ENCODE data around the gene MRPL19.
A peak's percentile ranks its signal among the peaks of the same experiment; 100 is the strongest.
"Not testable (repeated sequence)": the region's sequence is repeated elsewhere in the genome, so short reads cannot be mapped to it uniquely, and the experiment has no call there.

MRPL19 gene

GRCh38 chr2:75656563-75656962 is 10.0 kb downstream of the MRPL19 start:
- FAIRE-seq = no peak
- no peak for DNase-seq (ENCODE audit: insufficient read length, low spot score)

GRCh38 chr2:75657798-75658197 is 11.2 kb downstream of the MRPL19 start:
- DNase-seq (ENCODE audit: insufficient read length, low spot score) = no peak
- FAIRE-seq = no peak

- no peak for DNase-seq (ENCODE audit: insufficient read length, low spot score)
- no peak for FAIRE-seq
These were observed 20.3 kb downstream of the MRPL19 start for GRCh38 chr2:75666911-75667310.

GRCh38 chr2:75667884-75668283 is 21.3 kb downstream of the MRPL19 start:
- FAIRE-seq (no peak), DNase-seq (ENCODE audit: insufficient read length, low spot score) (no peak)

GRCh38 chr2:75675423-75675822 is 28.8 kb downstream of the MRPL19 start:
- DNase-seq (ENCODE audit: insufficient read length, low spot score); FAIRE-seq: not testable (repeated sequence)

- DNase-seq (ENCODE audit: insufficient read length, low spot score) (no peak), FAIRE-seq (no peak)
These were observed 29.3 kb downstream of the MRPL19 start for GRCh38 chr2:75675908-75676307.

GRCh38 chr2:75676464-75676863 is 29.9 kb downstream of the MRPL19 start:
- no peak for FAIRE-seq
- DNase-seq (ENCODE audit: insufficient read length, low spot score) = no peak

- no peak for FAIRE-seq
- no peak for DNase-seq (ENCODE audit: insufficient read length, low spot score)
These were observed 33.0 kb downstream of the MRPL19 start for GRCh38 chr2:75679556-75679955.

- no peak for FAIRE-seq
These were observed 33.8 kb downstream of the MRPL19 start for GRCh38 chr2:75680402-75680801.

GRCh38 chr2:75683430-75683829 is 36.8 kb downstream of the MRPL19 start:
- not testable (repeated sequence) for FAIRE-seq; DNase-seq (ENCODE audit: insufficient read length, low spot score)

More at GRCh38 chr2:75680402-75680801, 33.8 kb downstream of the MRPL19 start:
- no peak for DNase-seq (ENCODE audit: insufficient read length, low spot score)

GRCh38 chr2:75688196-75688595 is 41.6 kb downstream of the MRPL19 start:
- no peak for DNase-seq (ENCODE audit: insufficient read length, low spot score)
- no peak for FAIRE-seq

GRCh38 chr2:75698918-75699317 is 52.3 kb downstream of the MRPL19 start:
- FAIRE-seq = no peak

GRCh38 chr2:75702593-75702992 is 56.0 kb downstream of the MRPL19 start:
- DNase-seq (ENCODE audit: insufficient read length, low spot score) = no peak
- no peak for FAIRE-seq

More at GRCh38 chr2:75698918-75699317, 52.3 kb downstream of the MRPL19 start:
- DNase-seq (ENCODE audit: insufficient read length, low spot score) = no peak

- FAIRE-seq (no peak), DNase-seq (ENCODE audit: insufficient read length, low spot score) (no peak)
These were observed 57.2 kb downstream of the MRPL19 start for GRCh38 chr2:75703589-75704287.

- FAIRE-seq (no peak), DNase-seq (ENCODE audit: insufficient read length, low spot score) (no peak)
These were observed 59.3 kb downstream of the MRPL19 start for GRCh38 chr2:75705921-75706320.

GRCh38 chr2:75707901-75708300 is 61.3 kb downstream of the MRPL19 start:
- no peak for FAIRE-seq
- DNase-seq (ENCODE audit: insufficient read length, low spot score) = no peak

GRCh38 chr2:75709297-75709696 is 62.7 kb downstream of the MRPL19 start:
- peak; percentile 73 for FAIRE-seq
- DNase-seq (ENCODE audit: insufficient read length, low spot score) = no peak

GRCh38 chr2:75710220-75710576 is 63.6 kb downstream of the MRPL19 start:
- FAIRE-seq = no peak
- no peak for DNase-seq (ENCODE audit: insufficient read length, low spot score)

GRCh38 chr2:75710577-75711253 is 64.1 kb downstream of the MRPL19 start, which contains the start of gene GCFC2:
GCFC2 (minus strand) TSS chr2:75710915; CDS start chr2:75710855, 60 bp downstream.
- FAIRE-seq (peak; percentile 93), DNase-seq (ENCODE audit: insufficient read length, low spot score) (peak; percentile 74)

GRCh38 chr2:75711590-75711989 is 65.0 kb downstream of the MRPL19 start:
- not testable (repeated sequence) for FAIRE-seq; DNase-seq (ENCODE audit: insufficient read length, low spot score)

GRCh38 chr2:75716406-75716805 is 69.8 kb downstream of the MRPL19 start:
- no peak for FAIRE-seq
- no peak for DNase-seq (ENCODE audit: insufficient read length, low spot score)

GRCh38 chr2:75719616-75720015 is 73.0 kb downstream of the MRPL19 start:
- FAIRE-seq = no peak
- no peak for DNase-seq (ENCODE audit: insufficient read length, low spot score)
